Keratinocyte (primary cell): Measurements from ENCODE around the gene SMAD7. TPM values are rescaled to one million over a fixed set of nuclear protein-coding genes. Genes with fewer than 3 reads are reported as not detected.

Source experiments
- DNase-seq: peaks from one replicate; pipeline ENCODE4 v3.0.0-alpha.2; 2011; ENCODE audit warnings: low read depth, missing footprints, low spot score
- FAIRE-seq: peaks from 2 replicates; lab custom pipeline; 2011; peaks lifted over from hg19 to GRCh38; lab: Jason Lieb, UNC
- H2AFZ ChIP-seq: 2 replicates; pipeline ENCODE4 v1.6.0; 2012; ENCODE audit warnings: low read length, control low read depth, inconsistent platforms; ENCODE audit not compliant: control insufficient read depth
- H3K27ac ChIP-seq: 2 replicates; pipeline ENCODE4 v1.5.1; 2011; ENCODE audit warnings: low read length; ENCODE audit not compliant: control insufficient read depth, insufficient read depth
- H3K27me3 ChIP-seq: 3 replicates; pipeline ENCODE4 v1.6.0; 2011; ENCODE audit warnings: low read length; ENCODE audit not compliant: control insufficient read depth, insufficient read depth; ENCODE audit errors: extremely low read depth
- H3K36me3 ChIP-seq, 2 experiments: 2 replicates in 1 of 2; 3 replicates in 1 of 2; pipeline ENCODE4 v1.5.1; 2011; ENCODE audit warnings: low read length in 2 of 2, mild to moderate bottlenecking in 1 of 2; ENCODE audit not compliant: control insufficient read depth in 2 of 2, insufficient read depth in 2 of 2; ENCODE audit errors: extremely low read depth in 1 of 2
- H3K4me1 ChIP-seq: 3 replicates; pipeline ENCODE4 v1.5.1; 2011; ENCODE audit warnings: low read length; ENCODE audit not compliant: control insufficient read depth, insufficient read depth; ENCODE audit errors: extremely low read depth
- H3K4me2 ChIP-seq: 3 replicates; pipeline ENCODE4 v1.6.0; 2011; ENCODE audit warnings: low read depth, low read length; ENCODE audit not compliant: control insufficient read depth, insufficient read depth; ENCODE audit errors: extremely low read depth
- H3K4me3 ChIP-seq, 3 experiments: fragments of 200-600 bp in 1 of 3; sonication (generic) in 1 of 3; 2 replicates in 2 of 3; 3 replicates in 1 of 3; pipeline ENCODE4 v1.5.1; 2011 to 2016; ENCODE audit warnings: low read length in 3 of 3, mild to moderate bottlenecking in 3 of 3, control low read depth in 2 of 3, inconsistent platforms in 1 of 3, low read depth in 1 of 3, mixed read lengths in 1 of 3, mixed run types in 1 of 3, moderate library complexity in 1 of 3; ENCODE audit not compliant: control insufficient read depth in 2 of 3, insufficient read depth in 2 of 3; ENCODE audit errors: extremely low read depth in 1 of 3
- H3K79me2 ChIP-seq: 2 replicates; pipeline ENCODE4 v1.6.0; 2012; ENCODE audit warnings: low read length; ENCODE audit not compliant: control insufficient read depth, insufficient read depth
- H3K9ac ChIP-seq: 3 replicates; pipeline ENCODE4 v1.6.0; 2011; ENCODE audit warnings: low read length; ENCODE audit not compliant: control insufficient read depth, insufficient read depth; ENCODE audit errors: extremely low read depth
- H3K9me1 ChIP-seq: 3 replicates; pipeline ENCODE4 v1.6.0; 2011; ENCODE audit warnings: low read length; ENCODE audit not compliant: control insufficient read depth, insufficient read depth; ENCODE audit errors: extremely low read depth
- H3K9me3 ChIP-seq: 2 replicates; pipeline ENCODE4 v1.5.1; 2012; ENCODE audit warnings: low read depth, low read length; ENCODE audit not compliant: control insufficient read depth
- H4K20me1 ChIP-seq: 3 replicates; pipeline ENCODE4 v1.6.0; 2011; ENCODE audit warnings: low read length; ENCODE audit not compliant: control insufficient read depth, insufficient read depth; ENCODE audit errors: extremely low read depth
- EZH2 ChIP-seq: IDR thresholded peaks from one replicate; pipeline ENCODE4 v1.6.1; 2012; ENCODE audit warnings: inconsistent platforms, mild to moderate bottlenecking, low read length, moderate library complexity
- dilution Hi-C: fragments of 300-500 bp; cut with MboI; formaldehyde crosslinking; loops from one replicate; pipeline ENCODE4 v1.7.0; 2020; ENCODE audit warnings: low sequenced_read_pairs; ENCODE audit not compliant: extremely low pct_ligation_motif_present
- polyA plus RNA-seq, 5 experiments: library from polyadenylated mRNA; depleted of rRNA in 3 of 5; stranded (reverse) in 3 of 5; stranded (forward) in 1 of 5; unstranded in 1 of 5; fragments of >200 nt; gene quantifications; 1 replicate in 1 of 5; 2 replicates in 3 of 5; 3 replicates in 1 of 5; pipeline versions ENCODE4 v1.2.1 to v1.2.3, GENCODE V29; 2011 to 2012; ENCODE audit warnings: missing spikeins in 2 of 5, low read depth in 1 of 5, low replicate concordance in 1 of 5
- TF ChIP-seq, protein P1 (sequence below), 3 experiments: IDR thresholded peaks in 1 of 3; conservative IDR thresholded peaks in 1 of 3; optimal IDR thresholded peaks in 1 of 3; 2 replicates in 2 of 3; 3 replicates in 1 of 3; pipeline versions ENCODE3 to v1.5.1; 2011; ENCODE audit warnings: low read length in 3 of 3, mild to moderate bottlenecking in 3 of 3, moderate library complexity in 2 of 3, control low read depth in 1 of 3, inconsistent platforms in 1 of 3; ENCODE audit not compliant: insufficient read depth in 2 of 3; ENCODE audit errors: extremely low read depth in 1 of 3

SMAD7 gene
- polyA plus RNA-seq, 1 donor (not counting 4 experiments of a cell fraction or from before 2014, with no cell fraction given): 9.5 TPM

DNA sequence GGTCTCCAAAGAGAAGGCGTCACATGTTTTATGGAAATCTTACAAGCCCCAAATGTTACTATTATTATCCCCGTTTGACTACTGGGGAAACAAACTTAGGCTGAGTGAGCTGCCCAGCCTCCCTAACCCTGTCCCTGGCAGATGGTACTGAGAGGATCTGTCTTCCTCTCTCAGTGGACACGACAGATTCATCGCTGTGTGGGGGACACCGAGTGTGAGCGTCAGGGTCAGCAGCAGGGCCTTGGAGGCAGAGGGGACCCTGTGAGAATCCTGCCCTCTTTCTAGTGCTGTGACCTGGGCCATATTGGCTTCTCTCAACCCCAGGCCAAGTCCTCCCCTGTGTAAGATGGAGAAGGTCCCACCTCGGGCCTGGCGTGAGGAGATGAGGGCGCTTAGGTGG is 27.1 kb upstream of the SMAD7 start:
- Histone ChIP-seq H3K27ac (no peak overlapping the region), H3K9me3 (no peaks in the 10 kb centered on the region), H3K4me1 (peaks cover 25% of the 10 kb centered on the region), H4K20me1 (no peaks in the 10 kb centered on the region), H3K4me2 (no peak overlapping the region), H3K9me1 (no peaks in the 10 kb centered on the region), H3K9ac (no peak overlapping the region), H3K27me3 (no peaks in the 10 kb centered on the region), H2AFZ (no peak overlapping the region), H3K79me2 (no peaks in the 10 kb centered on the region), H3K36me3 (no peaks in the 10 kb centered on the region), H3K4me3 (no peak overlapping the region)
- no peak for TF ChIP-seq EZH2
- TF ChIP-seq, protein P1, sequence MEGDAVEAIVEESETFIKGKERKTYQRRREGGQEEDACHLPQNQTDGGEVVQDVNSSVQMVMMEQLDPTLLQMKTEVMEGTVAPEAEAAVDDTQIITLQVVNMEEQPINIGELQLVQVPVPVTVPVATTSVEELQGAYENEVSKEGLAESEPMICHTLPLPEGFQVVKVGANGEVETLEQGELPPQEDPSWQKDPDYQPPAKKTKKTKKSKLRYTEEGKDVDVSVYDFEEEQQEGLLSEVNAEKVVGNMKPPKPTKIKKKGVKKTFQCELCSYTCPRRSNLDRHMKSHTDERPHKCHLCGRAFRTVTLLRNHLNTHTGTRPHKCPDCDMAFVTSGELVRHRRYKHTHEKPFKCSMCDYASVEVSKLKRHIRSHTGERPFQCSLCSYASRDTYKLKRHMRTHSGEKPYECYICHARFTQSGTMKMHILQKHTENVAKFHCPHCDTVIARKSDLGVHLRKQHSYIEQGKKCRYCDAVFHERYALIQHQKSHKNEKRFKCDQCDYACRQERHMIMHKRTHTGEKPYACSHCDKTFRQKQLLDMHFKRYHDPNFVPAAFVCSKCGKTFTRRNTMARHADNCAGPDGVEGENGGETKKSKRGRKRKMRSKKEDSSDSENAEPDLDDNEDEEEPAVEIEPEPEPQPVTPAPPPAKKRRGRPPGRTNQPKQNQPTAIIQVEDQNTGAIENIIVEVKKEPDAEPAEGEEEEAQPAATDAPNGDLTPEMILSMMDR (optimal IDR thresholded peaks at IDR 0.05 in 1 of 3, IDR thresholded peaks at IDR 0.05 in 1 of 3, conservative IDR thresholded peaks at IDR 0.05 in 1 of 3; ENCODE audit: extremely low read depth in 1 of 3, insufficient read depth in 2 of 3, low read length in 3 of 3): no peak
- FAIRE-seq (no peak), DNase-seq (no peak)
- dilution Hi-C loops: no loop called here

DNA sequence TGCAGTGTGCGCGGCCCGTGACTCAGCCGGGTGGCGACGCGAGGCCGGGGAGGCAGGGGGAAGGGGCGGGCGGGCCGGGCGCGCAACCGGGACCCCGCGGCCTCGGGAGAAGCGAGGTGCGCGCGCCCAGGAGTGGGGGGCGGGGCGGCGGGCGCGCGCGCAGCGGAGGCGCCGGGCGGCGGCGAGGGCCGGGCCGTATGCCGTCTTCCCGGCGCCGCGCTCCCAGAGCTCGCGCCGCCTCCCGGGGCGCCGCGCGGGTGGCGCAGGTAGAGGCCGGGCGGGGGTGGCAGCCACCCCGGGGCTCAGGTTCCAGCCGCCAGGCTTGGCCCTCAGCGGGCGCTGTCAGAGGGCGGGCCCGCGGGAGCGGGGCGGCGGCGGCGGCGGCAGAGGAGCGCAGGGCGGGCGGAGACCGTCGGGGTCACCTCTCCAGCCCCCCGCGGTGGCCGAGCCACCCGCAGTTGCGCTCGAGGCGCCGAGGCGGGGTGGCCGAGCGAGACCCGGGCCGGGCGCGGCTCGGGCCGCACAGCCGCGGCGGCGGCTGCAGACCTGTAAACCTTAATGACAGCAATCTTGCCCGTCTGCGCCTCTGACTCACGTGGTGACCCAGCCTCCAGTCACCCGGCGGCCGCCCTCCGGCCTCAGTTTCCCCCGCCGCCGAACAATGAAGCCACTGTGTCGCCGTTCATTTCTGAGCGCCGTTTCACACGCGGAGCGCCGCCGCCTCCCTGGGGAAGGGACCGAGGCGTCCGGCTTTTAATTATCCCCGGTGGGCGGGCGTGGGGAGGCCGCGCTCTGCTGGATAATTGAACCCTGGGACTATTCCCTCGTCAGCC is 25.3 kb upstream of the SMAD7 start:
- Histone ChIP-seq H3K36me3 (no peaks in the 10 kb centered on the region), H3K9me3 (no peaks in the 10 kb centered on the region), H2AFZ (no peak overlapping the region), H3K9me1 (no peaks in the 10 kb centered on the region), H4K20me1 (no peaks in the 10 kb centered on the region), H3K4me3 (peak overlapping the region; percentile 49 to 59 (median 57)), H3K27ac (peak overlapping the region; percentile 36), H3K79me2 (no peaks in the 10 kb centered on the region), H3K27me3 (no peaks in the 10 kb centered on the region), H3K4me2 (peak overlapping the region; percentile 79), H3K9ac (peak overlapping the region; percentile 69), H3K4me1 (peaks cover 23% of the 10 kb centered on the region)
- TF ChIP-seq EZH2: no peak
- TF ChIP-seq, protein P1 (optimal IDR thresholded peaks at IDR 0.05 in 1 of 3, IDR thresholded peaks at IDR 0.05 in 1 of 3, conservative IDR thresholded peaks at IDR 0.05 in 1 of 3; ENCODE audit: extremely low read depth in 1 of 3, insufficient read depth in 2 of 3, low read length in 3 of 3): no peak
- dilution Hi-C loops: no loop called here
- DNase-seq: no peak
- no peak for FAIRE-seq
